B cell (primary cell): ENCODE data around the gene ARHGAP32. TPM values are rescaled to one million over a fixed set of nuclear protein-coding genes. Genes with fewer than 3 reads are reported as not detected.

Source experiments
- ATAC-seq: fragments of 200-7000 bp; cut with Tn5 transposase; one replicate; pipeline ENCODE4 v1.10.0; 2021; ENCODE audit warnings: low read depth, mild to moderate bottlenecking, moderate number of reproducible peaks, moderate library complexity
- CTCF ChIA-PET: fragments of 350-600 bp; sonication (Branson Sonifier 250); formaldehyde crosslinking; loops from one replicate; lab custom pipeline; 2021; ENCODE audit warnings: antibody characterized with exemption, inconsistent platforms; lab: Charles Lee
- POLR2A ChIA-PET: fragments of 350-600 bp; sonication (Branson Sonifier 250); formaldehyde crosslinking; loops from one replicate; lab custom pipeline; 2021; ENCODE audit warnings: antibody characterized with exemption; lab: Charles Lee
- DNase-seq: peaks from one replicate; pipeline ENCODE4 v3.0.0; 2013
- H2AFZ ChIP-seq: 2 replicates; pipeline ENCODE4 v1.6.1; 2012; ENCODE audit warnings: mild to moderate bottlenecking, low read depth, low read length; ENCODE audit not compliant: insufficient read depth, poor library complexity, severe bottlenecking
- H3K27ac ChIP-seq, 2 donors: 1 replicate in 1 of 2; 2 replicates in 1 of 2; pipeline ENCODE4 v1.5.1; 2012 to 2013; ENCODE audit warnings: low read length in 2 of 2, mild to moderate bottlenecking in 2 of 2, moderate library complexity in 1 of 2
- H3K27me3 ChIP-seq, 4 experiments: fragments of 200-600 bp in 1 of 4; sonication (generic) in 1 of 4; replicated peaks in 1 of 4; 1 replicate in 2 of 4; 2 replicates in 2 of 4; pipeline versions ENCODE4 v1.6.1 to v1.7.0; 2013 to 2016; ENCODE audit warnings: low read length in 3 of 4, mild to moderate bottlenecking in 2 of 4, mixed read lengths in 1 of 4, moderate library complexity in 1 of 4; ENCODE audit not compliant: insufficient read depth in 4 of 4, control insufficient read depth in 3 of 4; ENCODE audit errors: control extremely low read depth in 1 of 4
- H3K36me3 ChIP-seq, 2 experiments: replicated peaks in 1 of 2; 1 replicate in 1 of 2; 2 replicates in 1 of 2; pipeline versions ENCODE4 v1.6.1 to v1.7.1; 2013; ENCODE audit warnings: low read length in 1 of 2; ENCODE audit not compliant: insufficient read depth in 2 of 2, control insufficient read depth in 1 of 2; ENCODE audit errors: control extremely low read depth in 1 of 2, extremely low read depth in 1 of 2
- H3K4me1 ChIP-seq, 2 donors: fragments of 200-600 bp in 1 of 2; sonication (generic) in 1 of 2; 1 replicate in 1 of 2; 2 replicates in 1 of 2; pipeline versions ENCODE4 v1.5.1 to v1.6.1; 2013 to 2017; ENCODE audit warnings: low read length in 2 of 2; ENCODE audit not compliant: control insufficient read depth in 2 of 2, insufficient read depth in 2 of 2
- H3K4me2 ChIP-seq: replicated peaks from 2 replicates; pipeline ENCODE3; 2012; ENCODE audit warnings: mild to moderate bottlenecking, low read depth, low read length; ENCODE audit not compliant: poor library complexity, severe bottlenecking
- H3K4me3 ChIP-seq, 5 experiments: fragments of 200-600 bp in 1 of 5; sonication (generic) in 1 of 5; 1 replicate in 3 of 5; 2 replicates in 2 of 5; pipeline versions ENCODE4 v1.5.1 to v1.7.0; 2011 to 2016; ENCODE audit warnings: low read length in 4 of 5, mild to moderate bottlenecking in 4 of 5, low read depth in 2 of 5, control low read depth in 1 of 5, moderate library complexity in 1 of 5; ENCODE audit not compliant: insufficient read depth in 1 of 5; ENCODE audit errors: control extremely low read depth in 1 of 5, extremely low read depth in 1 of 5
- H3K79me2 ChIP-seq: fragments of 200-600 bp; sonication (generic); one replicate; pipeline ENCODE4 v1.6.0; 2016; ENCODE audit warnings: low read length; ENCODE audit not compliant: control insufficient read depth, insufficient read depth
- H3K9ac ChIP-seq: fragments of 200-600 bp; sonication (generic); 2 replicates; pipeline ENCODE4 v1.6.1; 2017; ENCODE audit warnings: mild to moderate bottlenecking, low read length, moderate library complexity
- H3K9me3 ChIP-seq, 3 donors: one replicate each; pipeline versions ENCODE4 v1.6.1 to v1.7.1; 2013; ENCODE audit warnings: low read length in 2 of 3; ENCODE audit not compliant: control insufficient read depth in 2 of 3, insufficient read depth in 1 of 3; ENCODE audit errors: control extremely low read depth in 1 of 3
- H4K20me1 ChIP-seq: 2 replicates; pipeline ENCODE4 v1.6.0; 2012; ENCODE audit warnings: mild to moderate bottlenecking, low read length; ENCODE audit not compliant: insufficient read depth, control insufficient read depth, poor library complexity, severe bottlenecking
- H3K27ac Mint-ChIP-seq: one replicate; pipeline ENCODE4 v1.8.0; 2021; ENCODE audit warnings: mixed read lengths
- H3K27me3 Mint-ChIP-seq: one replicate; pipeline ENCODE4 v1.8.0; 2021; ENCODE audit warnings: mixed read lengths
- H3K4me1 Mint-ChIP-seq: one replicate; pipeline ENCODE4 v1.8.0; 2021; ENCODE audit warnings: mixed read lengths
- H3K4me3 Mint-ChIP-seq: one replicate; pipeline ENCODE4 v1.8.0; 2021; ENCODE audit warnings: mixed read lengths
- H3K9me3 Mint-ChIP-seq: one replicate; pipeline ENCODE4 v1.8.0; 2022; ENCODE audit warnings: mixed read lengths; ENCODE audit not compliant: insufficient read depth
- CTCF ChIP-seq: fragments of 200-600 bp; IDR thresholded peaks from one replicate; pipeline ENCODE4 v1.8.0; 2022; ENCODE audit warnings: antibody characterized with exemption, mild to moderate bottlenecking
- EZH2 ChIP-seq: IDR thresholded peaks from 2 replicates; pipeline ENCODE4 v1.6.1; 2012; ENCODE audit warnings: borderline replicate concordance, low read depth, mild to moderate bottlenecking, moderate library complexity, low read length; ENCODE audit not compliant: insufficient read depth, poor library complexity, severe bottlenecking
- WGBS: methylation state at CpG from one replicate; pipeline ENCODE4 v1.1.5; 2013; ENCODE audit warnings: missing lambda C conversion rate; ENCODE audit not compliant: insufficient coverage; 5-methylcytosine and 5-hydroxymethylcytosine counted together
- intact Hi-C: fragments of 100-400 bp; cut with micrococcal nuclease; formaldehyde crosslinking; loops from one replicate; pipeline ENCODE4 v1.10.0; 2022
- polyA plus RNA-seq: library from polyadenylated mRNA; depleted of rRNA; stranded (reverse); fragments of >200 nt; gene quantifications from 2 replicates; pipeline ENCODE4 v1.2.3, GENCODE V29; 2012
- total RNA-seq, 2 donors: library from RNA; stranded (reverse); fragments of 120-200 nt in 1 of 2; gene quantifications; 1 replicate in 1 of 2; 2 replicates in 1 of 2; pipeline versions ENCODE4 v1.2.3 to v1.2.4, GENCODE V29; 2013 to 2022

Gene ARHGAP32
- total and polyA plus RNA-seq, 2 donors (not counting 1 experiment from before 2014, with no cell fraction given), result 4.4 to 10.6 TPM

GRCh38 chr11:129209891-129210830, 18.0 kb upstream of the ARHGAP32 start:
- no peak overlapping the region for H3K9ac ChIP-seq
- H3K4me3 ChIP-seq, result no peak overlapping the region
- WGBS, result 100% methylated on average over 1 of the region's 7 CpGs
- no peaks in the 10 kb centered on the region for H3K27me3 ChIP-seq
- TF ChIP-seq EZH2 (no peak), CTCF (no peak)
- no peaks in the 10 kb centered on the region for H3K9me3 Mint-ChIP-seq
- no peak overlapping the region for H2AFZ ChIP-seq
- no peak for DNase-seq
- H4K20me1 ChIP-seq, result no peaks in the 10 kb centered on the region
- ChIA-PET POLR2A (no interaction called here), CTCF (no interaction called here)
- no peaks in the 10 kb centered on the region for H3K4me1 ChIP-seq
- no peaks in the 10 kb centered on the region for H3K9me3 ChIP-seq
- no peak for ATAC-seq
- no peak overlapping the region for H3K27ac Mint-ChIP-seq
- H3K4me3 Mint-ChIP-seq, result no peak overlapping the region
- no peak overlapping the region for H3K27ac ChIP-seq
- no peak overlapping the region for H3K4me2 ChIP-seq
- peaks cover 0 to 1% of the 10 kb centered on the region in 2 experiments for H3K36me3 ChIP-seq
- peaks cover 6% of the 10 kb centered on the region for H3K27me3 Mint-ChIP-seq
- intact Hi-C loops, result no loop called here
- peaks cover 3% of the 10 kb centered on the region for H3K79me2 ChIP-seq
- H3K4me1 Mint-ChIP-seq, result peaks cover 1% of the 10 kb centered on the region

- Mint-ChIP-seq H3K27me3 (peaks cover 6% of the 10 kb centered on the region), H3K4me3 (no peak overlapping the region), H3K4me1 (peaks cover 1% of the 10 kb centered on the region), H3K27ac (no peak overlapping the region), H3K9me3 (no peaks in the 10 kb centered on the region)
- no peak overlapping the region for H2AFZ ChIP-seq
- no peaks in the 10 kb centered on the region for H4K20me1 ChIP-seq
- no peak for DNase-seq
- H3K79me2 ChIP-seq, result peaks cover under 1% of the 10 kb centered on the region
- no peak for ATAC-seq
- no peaks in the 10 kb centered on the region for H3K36me3 ChIP-seq
- no peak for TF ChIP-seq CTCF
- no peak for TF ChIP-seq EZH2
- no peak overlapping the region for H3K4me2 ChIP-seq
- intact Hi-C loops, result no loop called here
- H3K9me3 ChIP-seq, result no peaks in the 10 kb centered on the region
- no CpG with 5 or more reads among the region's 1 CpG for WGBS
- no peak overlapping the region for H3K4me3 ChIP-seq
- ChIA-PET CTCF (no interaction called here), POLR2A (no interaction called here)
- H3K27ac ChIP-seq, result no peak overlapping the region
- no peak overlapping the region for H3K9ac ChIP-seq
- H3K27me3 ChIP-seq, result no peaks in the 10 kb centered on the region
- H3K4me1 ChIP-seq, result no peaks in the 10 kb centered on the region
Measured at GRCh38 chr11:129208863-129209262, 16.7 kb upstream of the ARHGAP32 start.
